ENCODE data around the gene CGNL1.

The CGNL1 gene

GRCh38 chr15:57495554-57496165 is 119.4 kb downstream of the CGNL1 start:
- Histone ChIP-seq H3K9me3 (ENCODE audit: insufficient read depth, low read depth, low read length) (no peaks in the 10 kb centered on the region), H3K4me2 (ENCODE audit: low read depth, low read length, poor library complexity, severe bottlenecking) (no peak overlapping the region), H3K36me3 (ENCODE audit: insufficient read depth, low read length) (no peaks in the 10 kb centered on the region), H3F3A (ENCODE audit: low read depth) (no peaks in the 10 kb centered on the region), H2AFZ (ENCODE audit: low read length) (no peak overlapping the region), H3K4me1 (ENCODE audit: insufficient read depth, low read length, poor library complexity, severe bottlenecking) (peaks cover 3% of the 10 kb centered on the region), H3K9me2 (replicated peaks; ENCODE audit: low read depth, low read length) (no peaks in the 10 kb centered on the region), H3K27me3 (ENCODE audit: insufficient read depth, low read length, poor library complexity, severe bottlenecking) (no peaks in the 10 kb centered on the region), H3K9ac (ENCODE audit: low read depth, low read length, poor library complexity, severe bottlenecking) (no peak overlapping the region), H4K20me1 (ENCODE audit: insufficient read depth, low read length, poor library complexity, severe bottlenecking) (no peaks in the 10 kb centered on the region), H3K79me2 (ENCODE audit: insufficient read depth, low read length) (no peaks in the 10 kb centered on the region), H3K4me3 (ENCODE audit: low read length, poor library complexity, severe bottlenecking) (no peak overlapping the region)
- TF ChIP-seq EZH2phosphoT487 (IDR thresholded peaks at IDR 0.05; ENCODE audit: borderline replicate concordance): no peak
- no peak for TF ChIP-seq CTCF (conservative IDR thresholded peaks at IDR 0.05; ENCODE audit: low read length)

GRCh38 chr15:57496594-57496945 is 120.3 kb downstream of the CGNL1 start:
- Histone ChIP-seq H3K36me3 (ENCODE audit: insufficient read depth, low read length) (no peaks in the 10 kb centered on the region), H2AFZ (ENCODE audit: low read length) (no peak overlapping the region), H3K9ac (ENCODE audit: low read depth, low read length, poor library complexity, severe bottlenecking) (no peak overlapping the region), H3K4me3 (ENCODE audit: low read length, poor library complexity, severe bottlenecking) (no peak overlapping the region), H3K4me1 (ENCODE audit: insufficient read depth, low read length, poor library complexity, severe bottlenecking) (peaks cover 3% of the 10 kb centered on the region), H3K9me3 (ENCODE audit: insufficient read depth, low read depth, low read length) (no peaks in the 10 kb centered on the region), H3K27me3 (ENCODE audit: insufficient read depth, low read length, poor library complexity, severe bottlenecking) (no peaks in the 10 kb centered on the region), H3K79me2 (ENCODE audit: insufficient read depth, low read length) (no peaks in the 10 kb centered on the region), H4K20me1 (ENCODE audit: insufficient read depth, low read length, poor library complexity, severe bottlenecking) (no peaks in the 10 kb centered on the region), H3K4me2 (ENCODE audit: low read depth, low read length, poor library complexity, severe bottlenecking) (no peak overlapping the region), H3F3A (ENCODE audit: low read depth) (no peaks in the 10 kb centered on the region), H3K9me2 (replicated peaks; ENCODE audit: low read depth, low read length) (no peaks in the 10 kb centered on the region)
- TF ChIP-seq CTCF (conservative IDR thresholded peaks at IDR 0.05; ENCODE audit: low read length) (no peak), EZH2phosphoT487 (IDR thresholded peaks at IDR 0.05; ENCODE audit: borderline replicate concordance) (no peak)

GRCh38 chr15:57496946-57497869 is 120.9 kb downstream of the CGNL1 start:
- Histone ChIP-seq H3K4me1 (ENCODE audit: insufficient read depth, low read length, poor library complexity, severe bottlenecking) (peaks cover 3% of the 10 kb centered on the region), H4K20me1 (ENCODE audit: insufficient read depth, low read length, poor library complexity, severe bottlenecking) (no peaks in the 10 kb centered on the region), H3K9me3 (ENCODE audit: insufficient read depth, low read depth, low read length) (no peaks in the 10 kb centered on the region), H3F3A (ENCODE audit: low read depth) (no peaks in the 10 kb centered on the region), H3K36me3 (ENCODE audit: insufficient read depth, low read length) (no peaks in the 10 kb centered on the region), H3K27me3 (ENCODE audit: insufficient read depth, low read length, poor library complexity, severe bottlenecking) (no peaks in the 10 kb centered on the region), H3K79me2 (ENCODE audit: insufficient read depth, low read length) (no peaks in the 10 kb centered on the region), H2AFZ (ENCODE audit: low read length) (no peak overlapping the region), H3K9me2 (replicated peaks; ENCODE audit: low read depth, low read length) (no peaks in the 10 kb centered on the region), H3K9ac (ENCODE audit: low read depth, low read length, poor library complexity, severe bottlenecking) (no peak overlapping the region), H3K4me2 (ENCODE audit: low read depth, low read length, poor library complexity, severe bottlenecking) (no peak overlapping the region), H3K4me3 (ENCODE audit: low read length, poor library complexity, severe bottlenecking) (no peak overlapping the region)
- TF ChIP-seq CTCF (conservative IDR thresholded peaks at IDR 0.05; ENCODE audit: low read length) (no peak), EZH2phosphoT487 (IDR thresholded peaks at IDR 0.05; ENCODE audit: borderline replicate concordance) (no peak)

Measured in Loucy (cell line).